ENCODE results near the gene TAPT1.

GRCh38 chr4:16248605-16249004 lies 22.3 kb upstream of the TAPT1 start:
- TF ChIP-seq CTCF (IDR thresholded peaks at IDR 0.05) (no peak), ZFX (IDR thresholded peaks at IDR 0.05; ENCODE audit: borderline replicate concordance) (no peak)
